Measurements from ENCODE around the gene GMDS.

The GMDS gene

GRCh38 chr6:1812487-1812886 lies 432.9 kb downstream of the GMDS start:
- in situ Hi-C loops (cut with HindIII; ENCODE audit: low sequenced_read_pairs), result no loop called here
- no peak for DNase-seq (ENCODE audit: low read depth, low spot score)
- no peak for TF ChIP-seq CTCF (IDR thresholded peaks at IDR 0.05; ENCODE audit: low read depth, low read length)
- no peak overlapping the region for H3K4me3 ChIP-seq (ENCODE audit: low read depth, low read length)

DNA sequence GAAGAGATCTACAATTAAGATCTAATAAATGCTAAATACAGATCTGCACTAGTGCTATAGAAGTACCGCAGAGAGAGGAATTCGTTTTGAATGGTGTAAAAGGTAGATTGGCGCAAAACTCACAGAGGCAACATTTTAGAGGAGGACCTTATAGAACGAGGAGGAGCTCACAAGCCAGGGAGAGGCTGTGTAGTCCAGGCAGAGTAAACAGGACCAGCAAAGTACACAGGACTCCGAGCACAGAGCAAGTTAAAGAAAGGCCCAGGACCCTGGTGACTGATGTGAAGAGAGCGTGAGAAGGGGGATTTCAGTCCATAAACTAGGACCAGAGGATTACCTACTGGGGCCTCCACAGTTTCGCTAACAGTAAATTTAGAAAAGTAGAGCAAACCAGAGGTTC lies 433.4 kb downstream of the GMDS start:
- H3K4me3 ChIP-seq (ENCODE audit: low read depth, low read length), result no peak overlapping the region
- DNase-seq (ENCODE audit: low read depth, low spot score), result no peak
- TF ChIP-seq CTCF (IDR thresholded peaks at IDR 0.05; ENCODE audit: low read depth, low read length), result no peak
- in situ Hi-C loops (cut with HindIII; ENCODE audit: low sequenced_read_pairs), result no loop called here

- no peak for DNase-seq (ENCODE audit: low read depth, low spot score)
- H3K4me3 ChIP-seq (ENCODE audit: low read depth, low read length), result no peak overlapping the region
- in situ Hi-C loops (cut with HindIII; ENCODE audit: low sequenced_read_pairs), result no loop called here
- TF ChIP-seq CTCF (IDR thresholded peaks at IDR 0.05; ENCODE audit: low read depth, low read length), result no peak
Measured at GRCh38 chr6:1810880-1811279, 434.5 kb downstream of the GMDS start.

- H3K4me3 ChIP-seq (ENCODE audit: low read depth, low read length), result no peak overlapping the region
- in situ Hi-C loops (cut with HindIII; ENCODE audit: low sequenced_read_pairs), result no loop called here
- DNase-seq (ENCODE audit: low read depth, low spot score), result no peak
- TF ChIP-seq CTCF (IDR thresholded peaks at IDR 0.05; ENCODE audit: low read depth, low read length), result no peak
Measured at GRCh38 chr6:1809291-1809988, 436.0 kb downstream of the GMDS start.

DNA sequence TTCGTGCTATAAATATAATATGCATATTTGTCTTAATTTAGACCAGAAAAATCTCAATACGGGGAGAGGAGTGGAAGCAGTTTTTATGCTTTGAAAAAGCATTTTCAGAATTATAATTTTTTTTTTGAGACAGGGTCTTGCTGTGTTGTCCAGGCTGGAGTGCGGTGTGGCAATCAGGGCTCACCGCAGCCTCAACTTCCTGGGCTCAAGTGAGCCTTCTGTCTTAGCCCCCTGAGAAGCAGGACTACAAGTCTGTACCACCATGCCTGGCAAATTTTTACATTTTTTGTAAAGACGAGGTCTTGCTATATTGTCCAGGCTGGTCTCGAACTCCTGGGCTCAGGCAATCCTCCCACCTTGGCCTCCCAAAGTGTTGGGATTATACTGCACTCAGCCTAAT lies 438.5 kb downstream of the GMDS start:
- DNase-seq (ENCODE audit: low read depth, low spot score), result no peak
- in situ Hi-C loops (cut with HindIII; ENCODE audit: low sequenced_read_pairs), result no loop called here
- no peak overlapping the region for H3K4me3 ChIP-seq (ENCODE audit: low read depth, low read length)
- no peak for TF ChIP-seq CTCF (IDR thresholded peaks at IDR 0.05; ENCODE audit: low read depth, low read length)

DNA sequence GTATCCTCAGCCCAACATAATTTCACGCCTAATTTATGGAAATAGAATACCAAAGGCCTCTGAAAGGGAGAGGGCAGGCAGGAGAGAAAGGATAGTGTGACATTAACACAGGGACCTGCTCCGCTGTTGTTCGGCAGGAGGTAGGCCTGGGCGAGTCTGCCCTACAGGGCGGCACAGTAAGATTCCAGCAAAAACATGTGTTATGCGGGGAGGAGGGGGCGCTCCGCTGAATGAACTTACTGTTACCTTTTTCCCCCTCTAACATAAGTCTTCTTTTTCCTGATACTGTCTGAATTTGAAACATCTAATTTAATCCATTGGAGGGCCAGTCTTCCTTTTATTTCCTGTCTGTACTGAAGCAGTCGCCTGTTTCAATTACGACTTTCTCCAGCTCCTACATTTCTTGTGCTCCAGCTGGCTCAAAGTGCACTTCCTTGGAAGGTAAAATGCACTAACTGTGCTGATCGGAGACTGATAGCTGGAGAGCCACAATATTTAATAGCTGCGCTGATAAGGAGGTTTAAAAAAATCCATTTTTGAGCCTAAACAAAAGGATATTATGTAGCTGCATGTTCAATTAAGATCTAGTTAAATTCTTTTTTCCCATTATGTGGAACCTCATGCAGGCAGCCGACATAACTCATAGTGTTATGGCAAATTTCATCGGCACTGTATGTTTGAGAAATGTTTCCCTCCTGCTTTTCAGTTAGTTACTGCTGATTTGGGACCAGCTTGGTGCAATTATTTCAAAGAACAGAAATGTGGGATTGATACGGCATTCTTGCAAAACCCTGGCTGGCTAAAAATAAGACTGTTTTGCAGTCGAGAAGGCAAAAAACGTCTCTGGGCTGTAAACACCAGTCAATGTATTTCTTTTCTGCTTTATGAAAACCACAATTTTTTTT lies 442.7 kb downstream of the GMDS start:
- in situ Hi-C loops (cut with HindIII; ENCODE audit: low sequenced_read_pairs), result no loop called here
- no peak overlapping the region for H3K4me3 ChIP-seq (ENCODE audit: low read depth, low read length)
- TF ChIP-seq CTCF (IDR thresholded peaks at IDR 0.05; ENCODE audit: low read depth, low read length), result no peak
- no peak for DNase-seq (ENCODE audit: low read depth, low spot score)
